Activated T-cell treated with anti-CD3 and anti-CD28 coated beads, Interleukin-2, amount 50 U/mL, for 1 hour (primary cell): Measurements from ENCODE around the gene DGKZ.

Source experiments
- DNase-seq: peaks from one replicate; pipeline ENCODE4 v3.0.0-alpha.2; 2020

The DGKZ gene

DNA sequence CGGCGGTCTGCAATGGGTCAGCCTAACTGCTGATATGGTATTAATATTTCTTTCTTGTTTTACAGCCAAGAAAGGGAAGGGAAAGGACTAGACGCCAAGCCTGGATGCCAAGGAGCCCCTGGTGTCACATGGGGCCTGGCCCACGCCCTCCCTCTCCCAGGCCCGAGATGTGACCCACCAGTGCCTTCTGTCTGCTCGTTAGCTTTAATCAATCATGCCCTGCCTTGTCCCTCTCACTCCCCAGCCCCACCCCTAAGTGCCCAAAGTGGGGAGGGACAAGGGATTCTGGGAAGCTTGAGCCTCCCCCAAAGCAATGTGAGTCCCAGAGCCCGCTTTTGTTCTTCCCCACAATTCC is 36.1 kb downstream of the DGKZ start:
- no peak for DNase-seq

DNA sequence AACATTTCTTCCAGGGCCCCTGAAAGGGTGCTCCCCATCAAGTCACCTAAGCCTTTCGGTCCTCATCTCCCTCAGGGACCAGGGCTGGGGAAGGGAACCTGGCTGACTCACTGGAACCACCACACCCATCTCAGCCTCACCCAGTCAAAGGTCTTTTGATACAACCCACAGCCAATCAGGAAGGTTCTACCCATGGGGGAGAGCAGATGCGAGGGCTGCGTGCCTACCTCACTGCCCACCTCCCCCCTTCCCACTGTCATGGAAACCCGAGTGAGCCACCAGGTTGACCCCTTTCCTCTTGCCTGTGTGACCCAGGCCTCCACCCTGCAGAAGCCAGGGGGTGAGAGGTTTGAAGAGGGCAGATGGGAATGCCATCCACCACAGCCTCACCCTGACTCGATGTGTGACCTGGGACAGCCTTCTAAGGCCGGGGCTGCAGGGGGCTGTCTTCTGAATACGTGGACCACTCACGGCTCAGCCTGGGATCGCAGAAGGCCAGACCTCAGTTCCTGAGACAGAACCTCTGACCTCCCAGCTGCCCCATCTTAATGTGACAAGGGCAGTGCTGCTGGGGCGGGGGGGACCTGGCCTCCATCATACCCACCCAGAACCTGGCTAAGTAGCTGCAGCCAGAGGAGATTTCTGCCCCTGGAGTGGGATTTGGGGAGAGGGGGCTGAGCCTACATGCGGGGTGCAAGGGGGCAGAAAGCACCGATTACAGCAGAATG is 36.9 kb downstream of the DGKZ start:
- DNase-seq, result no peak

DNA sequence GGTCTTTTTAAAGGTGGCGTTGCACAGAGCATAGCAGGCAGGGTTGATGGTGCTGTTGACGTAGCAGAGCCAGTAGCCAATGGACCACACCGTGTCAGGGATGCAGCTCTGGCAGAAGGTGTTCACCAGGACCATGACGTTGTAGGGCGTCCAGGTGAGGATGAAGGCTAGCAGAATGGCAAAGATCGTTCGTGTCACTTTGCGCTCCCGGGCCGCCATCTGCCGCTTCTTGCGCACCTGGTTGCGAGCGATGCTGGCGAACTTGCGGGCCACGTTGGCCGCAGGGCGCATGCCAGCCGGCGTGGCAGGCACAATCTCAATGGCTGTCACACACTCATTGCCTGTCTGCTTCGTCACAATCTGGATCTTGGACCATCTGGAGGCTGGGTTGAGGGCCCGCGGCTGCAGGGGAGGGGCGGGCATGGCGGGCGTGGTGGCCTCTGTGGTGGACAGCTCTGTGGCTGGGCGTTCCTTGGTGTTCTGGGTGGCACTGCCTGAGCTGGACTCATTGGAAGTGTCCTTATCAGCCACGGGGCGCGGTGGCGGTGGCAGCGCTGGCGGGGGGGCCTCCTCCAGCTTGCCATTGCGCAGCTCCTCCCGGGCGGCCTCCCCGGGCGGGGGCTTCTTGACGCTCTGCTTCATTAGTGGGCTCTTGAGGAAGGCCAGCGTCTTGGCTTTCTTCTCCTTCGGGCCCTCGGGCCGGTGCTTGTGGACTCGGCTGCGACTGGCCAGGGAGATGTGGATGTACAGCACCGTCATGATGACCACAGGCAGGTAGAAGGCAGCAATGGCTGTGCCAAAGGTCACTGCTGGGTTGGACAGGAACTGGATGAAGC is 38.1 kb downstream of the DGKZ start:
- DNase-seq, result no peak

DNA sequence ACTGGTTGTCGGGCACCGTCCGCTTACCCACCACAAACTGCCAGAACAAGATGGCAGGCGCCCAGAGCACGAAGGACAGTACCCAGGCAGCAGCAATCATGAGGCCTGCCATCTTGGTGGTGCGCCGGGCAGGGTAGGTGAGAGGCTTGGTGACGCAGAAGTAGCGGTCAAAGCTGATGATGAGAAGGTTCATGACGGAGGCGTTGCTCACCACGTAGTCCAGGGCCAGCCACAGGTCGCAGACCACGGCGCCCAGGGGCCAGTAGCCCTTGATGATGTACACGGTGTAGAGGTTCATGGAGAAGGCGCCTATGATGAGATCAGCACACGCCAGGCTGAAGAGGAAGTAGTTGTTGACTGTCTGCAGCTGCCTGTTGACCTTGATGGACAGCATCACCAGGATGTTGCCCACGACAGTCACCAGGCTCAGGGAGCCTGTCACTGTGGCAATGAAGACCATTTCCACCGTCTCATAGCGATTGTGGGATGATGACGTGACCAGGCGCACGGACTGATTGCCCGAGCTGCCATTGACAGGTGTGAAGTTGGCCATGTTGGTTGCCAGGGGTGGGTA is 38.8 kb downstream of the DGKZ start:
- DNase-seq, result no peak

DNA sequence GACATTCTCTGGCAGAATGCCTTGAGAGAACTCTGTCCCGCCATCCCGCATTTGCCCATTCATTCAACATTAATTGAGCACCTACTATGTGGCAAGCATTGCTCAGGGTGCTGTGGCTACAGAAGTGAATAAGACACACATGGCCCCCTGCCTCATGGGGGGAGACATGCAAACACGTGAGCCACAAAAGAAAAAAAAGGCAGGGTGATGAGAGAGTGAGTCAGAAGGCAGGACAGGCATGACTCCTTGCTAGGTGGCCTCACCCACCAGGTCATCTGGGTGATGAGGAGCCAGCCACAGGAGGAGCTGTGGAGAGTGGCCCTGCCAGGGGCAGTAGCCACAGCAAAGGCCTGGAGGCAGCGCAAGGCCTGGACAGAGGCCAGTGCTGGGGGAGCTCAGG is 39.4 kb downstream of the DGKZ start:
- no peak for DNase-seq

DNA sequence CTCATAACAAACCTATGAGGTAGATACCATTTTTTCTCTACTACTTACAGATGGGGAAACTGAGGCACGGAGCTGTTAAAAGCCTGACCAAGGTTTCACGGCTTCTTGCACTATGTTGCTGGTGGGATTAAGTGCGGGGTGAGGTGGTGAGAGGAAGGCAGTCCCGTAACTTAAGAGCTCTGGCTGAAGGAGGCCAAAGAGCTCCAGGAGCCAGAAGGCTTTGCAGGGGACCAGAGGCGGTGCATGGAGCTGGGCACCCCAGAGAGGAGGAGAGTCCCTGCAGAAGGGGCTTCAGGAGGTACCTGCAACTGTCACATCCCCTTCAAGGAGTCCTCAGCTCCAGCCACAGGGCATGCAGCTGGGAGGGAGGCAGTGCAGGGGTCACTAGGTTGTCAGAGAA is 40.2 kb downstream of the DGKZ start:
- DNase-seq, result no peak

DNA sequence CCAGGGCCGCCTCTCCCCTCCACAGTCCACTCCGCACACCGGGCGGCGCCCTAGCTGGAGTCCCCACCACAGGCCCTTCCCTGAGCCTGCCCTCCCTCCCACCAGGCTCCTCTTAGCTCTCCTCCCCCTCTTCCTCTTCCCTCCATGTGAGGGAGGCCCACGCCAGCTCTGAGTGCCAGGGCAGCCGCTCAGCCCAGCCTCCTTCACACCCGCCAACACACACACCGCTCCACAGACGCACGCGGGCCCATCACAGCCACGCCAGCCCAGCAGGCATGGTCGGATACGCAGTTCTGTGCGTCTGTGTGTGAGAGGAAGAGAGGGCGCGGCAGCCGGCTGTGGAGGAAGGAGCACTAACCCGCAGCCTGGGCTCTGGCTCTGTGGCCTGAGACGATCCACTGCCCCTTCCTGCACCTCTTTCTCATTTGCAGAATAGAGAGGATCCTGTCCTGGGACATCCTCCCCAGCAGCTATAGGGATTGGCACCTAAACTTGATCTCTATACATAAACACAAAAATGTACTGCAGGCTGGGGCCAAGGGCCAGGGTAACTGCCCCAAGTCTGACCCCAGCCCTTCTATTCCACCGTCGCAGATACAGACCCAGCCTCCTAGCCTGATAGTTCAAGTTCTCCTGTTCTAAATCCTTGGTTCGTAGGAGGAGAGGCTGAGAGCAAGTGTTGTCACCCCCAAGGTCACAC is 40.8 kb downstream of the DGKZ start:
- DNase-seq, result no peak

DNA sequence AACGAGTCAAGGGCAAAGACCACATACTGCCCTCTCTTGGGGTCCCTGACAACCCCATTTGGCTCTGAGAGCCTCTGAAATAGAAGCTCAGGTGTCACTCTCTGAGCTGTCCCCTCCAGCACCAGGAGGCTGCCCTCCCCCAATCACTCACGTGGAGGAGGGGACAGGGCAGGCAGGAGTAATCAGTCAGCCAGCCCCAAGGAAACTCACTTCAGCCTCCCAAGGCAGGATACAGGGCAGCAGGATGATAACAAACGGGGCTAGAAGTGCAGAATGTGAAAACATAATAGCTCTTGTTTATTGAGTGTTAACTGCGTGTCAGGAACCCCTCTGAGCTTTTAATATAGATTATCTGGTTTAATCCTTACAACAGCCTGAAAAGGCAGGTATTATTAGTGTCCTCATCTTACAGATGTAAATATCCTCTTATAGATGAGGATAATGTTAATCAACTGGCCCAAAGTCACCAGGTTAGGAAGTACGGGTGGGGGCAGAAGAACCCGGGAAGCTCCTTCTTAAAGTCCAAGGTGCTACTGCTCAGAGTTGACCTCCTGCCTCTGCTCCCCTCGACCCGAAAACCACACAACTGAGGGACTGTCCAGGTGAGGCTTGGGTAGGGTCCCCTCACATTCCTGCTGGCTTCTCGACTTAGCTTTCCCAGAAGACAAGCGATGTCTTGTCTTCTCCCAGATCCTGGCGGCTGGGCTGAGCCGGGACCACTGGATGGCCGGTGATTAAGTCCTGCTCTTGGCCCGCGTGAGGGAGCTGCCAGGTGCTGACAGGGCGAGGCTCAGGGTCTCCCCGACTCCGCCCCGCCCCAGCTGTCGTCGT is 41.6 kb downstream of the DGKZ start:
- no peak for DNase-seq

DNA sequence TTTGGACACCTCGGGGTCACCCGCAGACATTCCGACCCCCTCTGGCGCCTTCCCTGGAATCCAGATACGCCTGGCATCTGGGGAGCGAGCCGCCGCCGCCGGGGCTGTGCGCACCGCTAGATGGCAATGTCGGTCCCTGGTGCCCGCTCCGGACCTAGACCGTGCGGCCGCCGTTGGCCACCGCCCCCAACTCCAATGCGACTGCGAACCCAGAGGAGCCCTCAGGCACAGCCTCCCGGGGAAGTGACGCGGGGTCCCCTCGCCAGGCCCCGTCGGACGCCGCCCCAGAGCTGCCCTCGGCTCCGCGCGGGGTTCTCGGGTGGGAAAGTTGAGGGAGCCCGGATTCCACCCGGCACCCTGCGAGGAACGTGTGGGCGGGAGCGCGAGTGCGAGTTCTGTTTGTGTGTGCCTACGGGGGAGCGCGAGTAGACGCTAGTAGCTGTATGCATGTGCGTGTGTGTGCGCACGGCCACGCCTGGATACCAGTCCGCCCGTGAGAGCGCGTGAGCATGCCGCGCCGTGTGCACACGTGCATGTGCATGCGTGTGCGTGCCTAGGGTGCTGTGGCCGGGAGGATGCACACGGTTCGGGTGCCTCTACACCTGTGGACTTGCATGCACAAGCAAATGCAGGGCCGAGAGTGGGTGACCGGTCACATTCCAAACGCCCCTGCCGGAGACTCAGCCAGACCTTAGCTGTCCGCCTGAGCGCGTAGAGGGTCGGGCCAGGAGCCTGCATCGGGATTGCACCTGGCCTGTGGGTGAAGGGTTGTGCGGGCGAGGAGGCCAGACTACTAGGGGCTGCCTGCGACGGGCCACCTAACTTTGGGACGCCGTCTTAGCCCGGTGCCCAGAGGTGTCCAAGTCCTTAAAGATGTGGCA is 42.4 kb downstream of the DGKZ start:
- peak; percentile 55 for DNase-seq

DNA sequence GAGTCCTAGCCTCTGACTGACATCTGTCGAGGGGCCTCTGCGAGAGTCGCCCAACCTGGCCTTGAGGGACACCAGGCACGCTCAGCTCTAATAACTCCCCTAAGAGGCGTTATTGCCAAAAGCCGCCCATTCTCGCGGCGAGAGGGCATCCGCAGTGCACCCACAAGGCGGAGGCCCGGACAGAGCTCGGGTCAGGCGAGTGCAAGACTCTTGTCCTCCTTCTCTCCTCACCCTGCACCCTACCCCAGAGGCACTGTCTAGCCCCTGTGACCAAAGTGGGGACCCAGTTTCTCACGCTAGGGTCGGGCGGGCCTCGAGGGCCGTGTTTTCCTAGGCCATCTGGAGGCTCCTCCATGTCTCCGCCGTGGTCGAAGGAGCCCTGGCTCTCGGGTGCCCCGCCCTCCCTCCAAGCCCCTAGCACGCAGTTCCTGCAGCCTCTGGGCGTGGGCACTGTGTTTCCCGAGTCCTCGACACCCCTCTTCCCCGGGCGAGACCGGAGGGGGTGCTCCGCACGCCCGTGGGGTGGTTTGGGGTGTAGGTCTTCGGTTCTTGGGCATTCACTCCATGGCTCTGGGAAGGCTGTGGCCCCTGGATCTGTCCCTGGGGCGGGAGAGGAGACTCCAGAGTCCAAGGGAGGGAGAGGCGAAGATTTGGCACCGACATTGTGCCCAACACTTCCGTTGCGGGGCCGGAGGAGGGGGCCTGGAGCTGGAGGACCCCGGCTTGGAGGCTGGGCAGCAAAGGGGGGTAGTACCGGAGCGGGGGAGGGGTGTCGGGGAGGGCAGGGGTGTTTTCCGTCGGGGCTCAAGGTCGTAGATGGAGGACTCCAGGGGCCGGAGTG is 43.3 kb downstream of the DGKZ start:
- no peak for DNase-seq

DNA sequence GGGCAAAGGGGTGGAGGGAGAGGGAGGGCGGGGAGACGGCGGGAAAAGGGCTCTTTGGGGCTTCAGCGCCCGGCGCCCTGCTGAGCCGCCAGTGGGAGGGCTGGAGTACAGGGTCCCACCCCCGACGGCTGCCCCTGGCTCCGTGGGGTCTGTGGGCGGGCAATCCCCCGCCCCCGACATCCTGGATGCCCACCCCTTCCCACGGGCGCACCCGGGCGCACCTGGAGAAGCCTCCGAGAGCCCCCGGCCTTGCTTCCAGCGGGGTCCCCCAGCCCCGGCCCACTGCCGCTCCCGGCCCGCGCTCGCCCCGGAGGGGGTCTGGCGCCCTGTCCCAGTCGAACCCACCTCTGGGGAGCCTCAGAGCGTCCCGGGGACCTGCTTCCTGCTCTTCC is 43.9 kb downstream of the DGKZ start:
- DNase-seq, result no peak

DNA sequence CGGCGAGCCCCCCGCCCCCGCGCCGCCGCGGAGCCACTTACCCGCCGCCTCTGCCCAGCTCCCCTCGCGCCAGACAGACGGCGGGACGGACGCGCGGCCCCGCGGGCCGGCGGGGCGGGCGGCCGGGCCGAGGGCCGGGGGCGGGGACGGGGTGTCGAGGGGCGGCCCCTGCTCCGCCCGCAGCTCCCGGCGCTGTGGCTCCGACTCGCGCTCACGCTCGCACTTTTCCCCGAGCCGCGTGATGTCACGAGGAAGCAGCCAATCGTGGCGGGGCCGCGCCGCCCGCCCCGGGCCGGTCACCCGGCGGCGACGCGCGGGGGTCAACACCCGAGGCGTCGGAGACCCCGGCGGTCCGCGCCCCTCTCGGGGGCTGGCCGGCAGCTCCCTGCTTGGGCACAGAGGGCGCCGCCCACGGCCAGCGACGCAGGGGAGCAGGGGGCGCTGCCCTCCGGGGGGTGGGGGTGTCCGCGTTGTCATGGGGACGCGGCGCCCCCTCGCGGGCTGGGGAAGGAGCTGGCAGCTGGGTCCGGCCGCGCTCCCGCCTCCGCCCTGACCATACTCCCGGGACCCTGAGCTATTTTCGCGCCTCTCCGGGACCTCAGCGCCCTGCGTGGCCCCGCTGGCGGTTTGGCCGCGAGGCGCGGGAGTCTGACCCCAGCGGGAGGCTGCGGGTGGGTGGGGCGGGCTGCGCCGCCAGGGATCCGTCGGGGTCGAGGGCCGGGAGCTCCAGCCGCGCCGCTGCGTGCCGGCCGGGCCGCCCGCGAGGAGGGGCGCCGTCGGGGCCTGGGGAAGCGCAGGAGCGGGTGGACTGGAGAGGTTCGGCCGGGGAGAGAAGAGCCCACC is 44.5 kb downstream of the DGKZ start, which contains the start of gene CHRM4:
CHRM4 (minus strand) TSS at position 199 of the 843 bp plus-strand sequence. CDS start 5,219 bp downstream, outside the sequence.
- no peak for DNase-seq

DNA sequence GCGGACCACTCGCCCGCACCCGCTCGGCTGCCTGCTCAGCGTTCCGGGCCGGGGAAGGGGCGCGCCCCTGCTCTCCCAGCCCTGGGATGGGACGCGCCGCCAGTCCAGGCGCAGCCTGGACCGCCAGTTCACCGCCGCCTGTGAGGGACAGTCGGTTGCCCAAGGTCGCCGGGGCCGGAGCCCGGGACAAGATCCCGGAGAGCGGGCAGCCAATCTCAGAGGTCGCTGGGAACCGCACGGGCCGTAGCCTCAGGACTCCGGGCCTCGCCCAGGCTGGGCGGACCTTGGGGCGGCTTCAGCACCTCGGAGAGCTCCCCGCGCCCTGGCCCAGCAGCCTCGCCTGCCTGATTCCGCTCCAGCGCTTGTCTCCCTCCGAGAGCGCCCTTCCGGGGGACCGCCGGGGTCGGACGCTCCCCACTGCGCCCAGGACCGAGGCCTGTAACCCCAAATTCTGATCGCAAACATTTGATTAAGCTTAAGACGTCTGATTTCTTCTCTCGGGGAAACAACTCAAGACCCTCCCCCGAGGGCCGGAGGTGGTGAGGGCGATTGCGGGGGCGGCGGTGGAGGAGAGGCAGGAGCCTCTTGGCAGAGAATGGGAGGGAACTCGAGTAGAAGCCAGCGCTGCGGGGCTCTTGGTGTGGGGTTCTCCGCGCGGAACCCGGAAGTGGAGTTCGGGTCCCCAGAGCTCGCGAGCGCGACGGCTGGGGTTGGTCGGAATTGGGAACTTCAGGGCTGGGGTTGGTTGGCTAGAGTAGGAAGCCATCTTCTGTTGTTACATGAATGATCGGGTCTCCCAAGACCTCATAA is 45.4 kb downstream of the DGKZ start:
- DNase-seq, result peak; percentile 82

DNA sequence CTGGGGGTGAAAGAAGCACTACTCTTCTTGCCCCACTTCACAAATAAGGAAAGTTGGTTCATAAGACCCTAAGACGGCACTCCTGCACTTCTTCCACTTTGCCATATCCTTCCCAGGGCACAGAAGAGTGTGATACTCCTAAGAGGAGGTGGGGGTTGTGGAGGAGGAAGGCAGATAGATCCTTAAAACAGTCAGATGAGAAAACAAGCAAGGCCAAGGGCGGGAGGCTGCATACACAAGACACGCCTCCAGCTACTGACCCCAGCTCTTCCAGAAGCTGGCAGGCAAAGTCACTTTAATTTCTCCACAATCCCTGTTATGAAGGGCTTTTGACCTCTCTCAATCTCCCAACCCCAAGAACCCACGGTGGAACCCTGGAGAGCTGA is 46.0 kb downstream of the DGKZ start:
- no peak for DNase-seq

DNA sequence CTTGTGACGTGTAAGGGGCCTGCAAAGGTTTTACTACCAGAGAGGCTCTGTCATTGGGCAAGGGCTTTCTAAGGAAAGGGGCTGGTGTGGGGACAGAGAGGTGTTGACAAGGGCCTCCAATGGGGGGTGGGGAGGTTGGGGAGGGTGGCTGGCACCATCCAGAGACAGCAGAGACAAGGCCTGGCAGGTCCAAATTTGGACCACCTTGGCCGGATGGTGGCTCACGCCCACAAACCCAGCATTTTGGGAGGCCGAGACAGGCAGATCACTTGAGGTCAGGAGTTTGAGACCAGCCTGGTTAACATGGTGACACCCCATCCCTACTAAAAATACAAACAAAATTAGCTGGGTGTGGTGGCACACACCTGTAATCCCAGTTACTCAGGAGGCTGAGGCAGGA is 46.5 kb downstream of the DGKZ start:
- DNase-seq, result no peak

DNA sequence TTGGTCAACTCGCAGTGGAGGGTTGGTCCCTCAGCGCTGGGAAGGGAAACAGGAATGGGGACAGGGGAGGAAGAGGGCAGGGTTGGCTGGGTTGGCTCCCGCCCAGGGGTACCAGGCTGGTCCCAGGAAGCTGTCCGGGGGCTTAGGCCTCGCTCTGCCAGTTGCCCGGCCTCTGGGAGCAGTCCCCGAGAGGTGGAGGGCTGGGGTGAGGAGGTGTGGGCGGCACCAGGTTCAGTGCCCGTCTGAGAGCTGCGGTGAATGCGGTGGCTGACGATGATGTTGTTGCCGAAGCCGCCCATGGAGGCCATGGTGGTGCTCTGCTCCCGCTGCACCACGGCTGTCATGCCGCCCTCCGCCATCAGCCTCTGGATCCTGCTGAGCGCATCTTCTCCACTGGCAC is 50.3 kb downstream of the DGKZ start:
- no peak for DNase-seq

DNA sequence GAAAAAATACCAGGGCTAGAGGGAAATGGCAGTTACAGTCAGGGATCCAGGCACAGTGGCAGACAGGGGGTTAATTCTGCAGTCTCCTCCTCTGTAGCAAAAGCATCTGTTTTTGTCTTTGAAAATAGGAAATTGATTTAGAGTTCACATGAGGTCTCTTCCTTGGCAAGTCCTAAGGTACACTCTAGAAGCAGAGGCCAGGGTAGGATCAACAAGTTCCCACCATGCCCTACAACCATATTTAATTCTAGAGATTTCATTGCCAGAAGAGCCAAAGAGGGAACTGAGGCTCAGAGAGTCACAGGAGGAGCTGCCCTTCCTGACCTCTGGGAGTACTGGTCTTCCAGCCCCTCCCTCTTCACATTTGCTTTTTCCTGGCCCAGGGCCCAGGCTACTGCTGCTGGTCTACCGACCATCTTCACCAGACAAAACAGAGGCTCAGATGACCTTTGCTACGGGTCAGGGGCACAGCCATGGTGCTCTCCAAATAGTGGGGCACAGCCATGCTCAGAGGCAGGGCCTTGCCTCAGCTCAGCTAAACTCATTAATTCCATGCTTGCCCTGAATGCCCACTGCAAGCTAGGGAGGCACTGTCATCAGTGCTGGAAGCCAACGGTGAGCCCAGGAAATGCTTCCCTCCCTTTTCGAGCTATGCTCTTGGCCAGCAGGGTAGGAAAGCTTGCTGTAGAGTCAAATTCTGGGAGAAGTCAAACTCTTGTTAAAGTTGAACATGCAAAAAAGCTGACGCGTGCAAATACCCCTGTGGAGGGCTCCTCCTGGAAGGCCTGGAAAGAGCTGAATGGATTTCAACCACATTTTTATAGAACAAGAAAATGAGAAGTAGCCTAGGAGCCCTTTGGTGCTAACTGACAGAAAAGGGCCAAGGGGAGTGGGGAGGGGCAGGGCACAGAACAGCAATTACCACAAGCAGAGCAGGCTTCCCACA is 56.0 kb downstream of the DGKZ start:
- DNase-seq, result no peak
